ENCODE measurements around the gene ITIH4. TPM values are rescaled to one million over a fixed set of nuclear protein-coding genes. Genes with fewer than 3 reads are reported as not detected.
A peak's percentile ranks its signal among the peaks of the same experiment; 100 is the strongest.

Gene ITIH4
- total RNA-seq, 1 experiment from 2014 or later: 0.02 TPM

DNA sequence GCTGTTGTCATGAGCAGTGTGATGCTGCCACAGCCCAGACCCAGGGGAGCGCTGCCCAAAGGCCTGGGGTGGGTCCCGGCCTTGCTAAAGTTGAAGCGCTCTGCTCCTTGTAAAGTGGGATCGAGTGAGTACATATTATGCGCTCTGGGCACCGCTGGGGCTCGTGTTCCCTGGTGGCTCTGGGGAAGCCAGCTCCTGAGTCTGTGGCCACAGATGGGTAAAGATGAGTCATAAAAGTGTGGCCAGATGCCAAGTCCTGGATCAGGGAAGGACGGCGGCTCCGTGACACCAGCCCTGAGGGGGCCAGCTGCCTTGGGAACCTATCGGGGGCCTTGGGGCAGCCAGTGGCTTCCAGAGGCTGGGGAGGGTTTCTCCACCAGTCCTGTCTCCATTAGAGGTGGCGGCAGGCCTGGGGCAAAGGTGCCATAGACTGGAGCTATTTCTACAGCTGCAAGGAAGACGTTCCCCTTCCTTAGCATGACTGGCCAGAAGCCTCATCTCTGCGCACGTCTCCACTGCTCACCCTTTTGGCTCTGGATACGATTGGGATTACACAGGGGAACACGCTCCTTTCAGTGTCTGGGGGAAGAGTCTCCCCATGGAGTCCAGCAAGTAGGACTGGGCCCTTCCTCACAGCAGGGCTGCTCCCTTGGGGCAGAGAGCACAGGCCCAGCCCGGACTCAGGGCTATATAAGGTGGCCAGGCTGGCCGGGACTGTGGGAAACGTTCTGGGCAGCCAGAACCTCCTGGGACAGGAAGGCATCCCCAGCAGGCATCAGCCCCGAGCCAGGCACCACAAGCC is 1.2 kb upstream of the ITIH4 start:
- DNase-seq (ENCODE audit: low read depth): peak; percentile 89

DNA sequence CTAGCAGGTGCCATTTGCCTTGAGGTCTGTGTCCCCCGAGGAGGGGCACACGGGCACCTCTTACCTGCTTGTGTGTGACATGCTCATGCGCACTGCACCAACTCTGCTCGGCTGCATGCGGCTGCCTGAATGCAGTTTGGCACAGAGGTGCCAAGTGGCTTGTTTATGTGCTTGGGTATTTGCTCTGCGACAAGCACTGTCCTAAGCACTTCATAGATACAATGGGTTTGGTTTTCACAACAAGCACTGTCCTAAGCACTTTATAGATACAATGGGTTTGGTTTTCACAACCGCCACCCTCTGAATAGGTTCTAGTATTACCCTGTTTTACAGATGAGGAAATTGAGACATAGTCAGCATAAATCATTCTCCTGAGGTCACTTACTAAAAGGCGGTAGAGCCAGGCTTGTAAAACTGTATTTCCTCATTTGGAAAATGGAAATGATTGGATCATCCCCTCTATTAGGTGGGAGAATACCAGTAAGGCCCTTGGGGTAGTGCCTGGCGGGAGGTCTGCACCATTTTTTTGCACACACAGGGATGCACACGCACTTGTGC is 487 bp downstream of the ITIH4 start:
- no peak for DNase-seq (ENCODE audit: low read depth)

DNA sequence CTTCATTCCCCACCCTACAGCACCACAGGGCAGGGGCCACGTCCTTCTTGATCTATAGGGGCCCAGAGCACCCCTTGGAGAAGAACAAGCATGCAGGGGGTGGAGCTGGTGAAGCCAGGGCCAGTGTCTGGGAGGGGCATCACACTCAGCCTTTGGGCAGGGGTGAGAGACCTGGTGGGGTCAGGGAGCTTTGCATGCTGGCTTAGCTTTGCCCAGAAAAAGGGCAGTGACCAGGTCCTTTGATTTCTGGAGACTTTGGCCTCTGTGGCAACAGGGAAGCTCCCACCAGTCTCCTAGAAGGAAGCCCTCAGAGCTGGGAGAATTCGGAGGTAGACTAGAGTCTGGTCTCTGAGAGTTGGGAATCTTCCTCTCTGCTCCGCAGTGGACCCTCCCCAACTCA is 990 bp downstream of the ITIH4 start:
- no peak for DNase-seq (ENCODE audit: low read depth)

DNA sequence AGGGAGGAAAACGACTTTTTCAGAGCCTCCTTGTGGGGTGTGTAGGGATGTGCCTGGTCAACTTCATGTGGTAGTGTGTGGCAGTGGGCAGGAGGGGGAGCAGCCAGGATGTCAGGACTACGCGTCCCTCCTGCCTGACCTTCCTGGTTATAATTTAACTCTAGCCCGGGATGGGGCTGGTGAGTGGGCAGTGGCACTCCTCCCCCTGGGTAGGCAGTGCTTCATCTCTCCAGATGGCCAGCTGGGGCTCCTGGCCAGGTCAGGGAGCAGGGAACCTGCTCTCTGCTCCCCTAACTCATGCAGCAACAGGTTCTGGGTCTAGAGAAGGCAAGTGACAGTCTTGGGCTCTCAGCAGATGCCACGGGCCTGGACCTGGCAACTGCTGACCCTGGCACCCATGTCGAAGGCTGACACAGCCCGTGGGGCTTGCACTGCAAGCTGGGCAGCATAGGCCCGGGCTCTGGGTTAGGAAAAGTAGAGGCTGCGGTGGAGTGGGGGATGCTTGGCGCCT is 2.6 kb downstream of the ITIH4 start:
- no peak for DNase-seq (ENCODE audit: low read depth)

DNA sequence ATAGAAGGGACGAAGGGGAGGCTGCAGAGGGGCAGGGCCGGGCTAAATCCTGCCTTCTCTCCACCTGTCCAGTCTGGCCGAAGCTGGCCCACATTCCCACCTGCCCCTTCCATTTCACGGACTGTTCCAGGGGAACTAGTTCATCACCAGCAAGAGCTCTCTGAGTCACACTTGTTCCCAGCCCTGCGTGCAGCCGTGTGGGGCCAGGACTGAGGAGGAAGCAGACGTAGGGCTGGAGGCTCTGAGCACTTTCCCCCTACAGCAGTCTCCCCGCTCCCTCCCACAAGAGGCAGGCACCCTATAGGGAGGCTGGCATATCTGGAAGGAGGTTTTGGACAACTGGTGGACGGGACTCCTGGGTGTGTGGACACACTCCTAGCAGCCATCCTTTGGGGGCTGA is 3.0 kb downstream of the ITIH4 start:
- peak; percentile 34 for DNase-seq (ENCODE audit: low read depth)

DNA sequence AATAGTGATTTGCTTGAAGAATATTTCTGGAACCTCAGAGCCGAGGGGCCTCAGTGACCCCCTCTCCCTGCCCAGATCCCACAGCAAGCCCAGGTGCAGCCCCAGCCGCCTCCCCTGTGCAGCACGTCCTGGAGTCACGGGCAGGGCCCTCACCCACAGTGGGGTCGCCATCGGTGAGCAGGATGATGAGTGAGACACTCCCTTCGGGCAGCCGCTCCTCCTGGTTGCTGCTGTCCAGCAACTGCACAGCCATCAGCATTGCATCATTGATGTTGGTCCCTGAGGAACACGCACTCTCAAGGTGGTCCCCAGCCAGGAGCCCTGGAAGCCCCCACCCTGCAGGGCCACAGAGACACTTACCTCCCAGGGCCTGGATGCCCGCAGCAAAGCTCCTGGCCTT is 6.4 kb downstream of the ITIH4 start:
- no peak for DNase-seq (ENCODE audit: low read depth)

DNA sequence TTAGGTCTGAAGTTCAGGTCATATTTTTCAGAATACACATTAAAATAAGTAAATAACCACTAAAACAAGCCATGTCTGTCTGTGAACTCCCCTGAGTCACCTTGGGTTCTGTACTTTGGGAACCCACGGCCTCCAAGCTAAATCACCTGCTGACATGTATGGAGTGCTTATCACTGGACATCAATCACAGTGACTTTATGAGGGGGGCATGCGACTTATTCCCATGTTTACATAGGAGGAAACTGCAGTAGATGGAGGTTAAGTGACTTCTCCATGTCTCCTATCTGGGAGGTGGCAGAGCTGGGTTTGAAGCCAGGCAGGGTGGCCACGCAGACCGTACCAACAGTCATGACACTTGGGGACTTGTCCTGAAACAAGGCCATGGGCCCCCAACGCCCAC is 8.1 kb downstream of the ITIH4 start:
- no peak for DNase-seq (ENCODE audit: low read depth)

DNA sequence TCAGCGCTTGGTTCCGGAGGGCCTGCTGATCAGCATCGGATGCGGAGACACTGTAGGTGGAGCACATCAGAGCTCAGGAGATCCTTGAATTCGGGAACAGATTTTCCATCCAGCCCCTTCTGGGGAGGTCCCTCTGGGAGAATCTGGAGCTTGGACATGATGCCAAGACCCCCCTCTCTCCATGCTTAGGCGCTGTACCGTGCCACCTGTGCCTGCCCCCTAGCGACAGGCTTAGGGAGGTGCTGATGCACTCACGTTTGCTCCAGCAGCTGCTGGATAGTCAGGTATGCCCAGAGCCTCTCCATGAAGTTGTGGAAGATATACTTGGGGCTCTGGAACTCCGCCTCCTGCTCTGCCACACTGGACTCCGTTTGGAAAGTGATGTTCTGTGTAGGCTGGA is 9.7 kb downstream of the ITIH4 start:
- DNase-seq (ENCODE audit: low read depth): no peak

DNA sequence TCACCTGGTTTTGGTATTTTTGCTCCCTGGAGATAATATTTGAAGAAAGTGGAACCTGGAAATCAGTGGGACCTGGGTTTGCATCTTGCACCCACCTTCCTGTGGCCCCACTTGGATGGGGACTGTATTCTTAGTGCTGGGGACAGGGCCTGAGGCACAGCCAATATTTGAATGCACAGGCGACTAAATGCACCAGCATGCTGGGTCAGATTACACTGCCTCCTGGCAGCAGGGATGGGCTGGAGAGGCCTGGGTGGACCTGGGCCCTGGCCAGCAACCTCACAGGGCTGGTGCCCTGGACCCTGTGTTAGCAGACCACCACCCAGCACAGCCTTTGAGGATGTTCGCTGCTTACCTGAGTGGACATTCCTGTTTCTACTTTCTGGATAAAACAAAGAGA is 10.5 kb downstream of the ITIH4 start:
- no peak for DNase-seq (ENCODE audit: low read depth)

DNA sequence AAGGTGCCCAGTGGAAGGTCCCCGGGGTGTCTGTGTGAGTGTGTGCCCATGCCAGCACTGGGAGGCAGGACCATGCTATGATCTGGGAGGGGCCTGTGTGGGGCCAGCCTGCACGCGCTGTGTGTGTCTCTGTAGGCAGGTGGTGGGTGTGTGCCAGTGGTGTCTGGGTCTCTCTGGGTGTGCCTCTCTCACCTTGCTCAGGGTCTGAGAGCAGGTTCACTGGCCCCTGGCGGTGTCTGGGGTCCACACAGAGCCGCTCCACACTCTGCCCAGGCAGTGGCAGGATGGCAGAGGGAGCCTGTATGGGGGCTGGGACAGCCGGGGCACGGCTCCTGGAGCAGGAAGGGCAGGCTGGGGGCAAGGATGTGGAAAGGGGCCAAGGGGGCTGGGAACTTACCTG is 12.6 kb downstream of the ITIH4 start:
- no peak for DNase-seq (ENCODE audit: low read depth)

DNA sequence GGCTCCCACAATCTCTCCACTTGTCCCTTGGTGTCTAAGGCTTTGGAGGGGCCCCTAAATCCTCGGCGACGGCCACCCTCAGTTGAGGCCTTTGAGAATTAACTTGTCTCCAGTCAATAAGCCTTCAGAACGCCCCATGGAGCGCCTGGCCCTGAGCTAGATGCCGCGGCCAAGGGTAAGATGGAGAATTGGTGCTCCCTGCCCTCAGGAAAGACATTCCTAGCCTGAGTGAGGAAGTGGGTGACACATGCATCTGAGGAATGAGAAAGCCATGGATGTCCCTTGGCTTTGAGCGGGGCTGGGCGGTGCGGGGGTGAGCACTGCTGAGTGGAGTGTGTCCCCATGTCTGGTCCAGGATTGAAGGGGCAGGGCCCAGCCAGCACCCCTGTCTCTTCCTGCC is 13.3 kb downstream of the ITIH4 start:
- no peak for DNase-seq (ENCODE audit: low read depth)

DNA sequence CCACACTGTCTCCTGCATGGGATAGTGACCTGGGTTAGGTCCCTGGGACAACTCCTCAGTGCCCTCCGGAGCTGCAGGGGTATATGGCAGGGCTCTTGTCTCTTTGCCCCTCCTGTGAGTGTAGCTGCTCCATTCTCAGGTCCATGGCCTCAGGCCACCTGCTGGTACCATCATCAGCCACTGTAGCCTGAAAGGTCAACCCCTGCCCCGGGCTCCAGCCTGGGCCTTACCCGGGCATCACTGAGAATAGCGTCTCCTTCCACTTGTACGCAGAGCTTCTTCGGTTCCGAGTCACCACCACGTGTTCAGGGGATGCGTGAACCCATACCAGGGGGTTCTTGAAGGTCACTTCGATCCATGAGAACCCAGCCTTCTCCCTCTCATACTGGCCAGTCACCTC is 13.8 kb downstream of the ITIH4 start:
- DNase-seq (ENCODE audit: low read depth): no peak

DNA sequence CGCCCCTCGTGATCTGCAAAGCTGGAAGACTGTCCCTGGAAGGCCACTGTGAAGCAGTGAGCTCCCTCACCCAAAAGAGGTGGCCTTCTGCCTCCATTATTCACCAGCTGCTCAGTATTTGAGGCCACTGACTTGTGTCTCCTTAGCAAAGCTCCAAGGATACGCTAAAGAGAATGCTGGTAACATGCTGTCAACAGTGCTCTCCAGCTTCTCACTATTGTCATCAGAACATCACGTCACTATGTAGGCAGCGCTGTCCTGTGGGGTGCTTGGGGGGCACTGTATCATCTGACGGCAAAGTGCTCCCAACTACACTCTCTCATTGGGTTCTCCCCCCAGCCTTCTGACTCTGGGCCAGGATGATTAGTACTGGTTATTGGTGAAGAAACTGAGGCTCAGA is 14.3 kb downstream of the ITIH4 start:
- DNase-seq (ENCODE audit: low read depth): no peak

DNA sequence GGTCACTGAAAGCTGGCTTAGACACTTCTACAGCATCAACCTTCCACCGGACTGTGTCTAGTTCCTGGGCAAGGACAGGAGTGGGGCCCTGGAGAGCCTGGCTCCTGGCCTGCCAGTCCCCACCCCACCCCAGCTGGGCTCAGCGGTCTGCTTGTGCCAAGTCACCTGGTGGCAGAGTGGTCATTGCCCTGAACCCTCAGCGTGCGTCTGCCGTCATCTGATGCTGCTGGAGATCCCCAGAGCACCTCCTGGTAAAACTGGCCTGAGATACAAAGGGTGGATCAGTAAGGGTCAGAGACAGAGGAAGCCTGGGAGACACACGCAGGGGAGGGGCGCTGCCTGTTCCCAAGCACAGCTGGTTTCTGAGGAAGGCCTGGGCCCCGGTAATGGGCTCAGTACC is 16.7 kb downstream of the ITIH4 start:
- no peak for DNase-seq (ENCODE audit: low read depth)

DNA sequence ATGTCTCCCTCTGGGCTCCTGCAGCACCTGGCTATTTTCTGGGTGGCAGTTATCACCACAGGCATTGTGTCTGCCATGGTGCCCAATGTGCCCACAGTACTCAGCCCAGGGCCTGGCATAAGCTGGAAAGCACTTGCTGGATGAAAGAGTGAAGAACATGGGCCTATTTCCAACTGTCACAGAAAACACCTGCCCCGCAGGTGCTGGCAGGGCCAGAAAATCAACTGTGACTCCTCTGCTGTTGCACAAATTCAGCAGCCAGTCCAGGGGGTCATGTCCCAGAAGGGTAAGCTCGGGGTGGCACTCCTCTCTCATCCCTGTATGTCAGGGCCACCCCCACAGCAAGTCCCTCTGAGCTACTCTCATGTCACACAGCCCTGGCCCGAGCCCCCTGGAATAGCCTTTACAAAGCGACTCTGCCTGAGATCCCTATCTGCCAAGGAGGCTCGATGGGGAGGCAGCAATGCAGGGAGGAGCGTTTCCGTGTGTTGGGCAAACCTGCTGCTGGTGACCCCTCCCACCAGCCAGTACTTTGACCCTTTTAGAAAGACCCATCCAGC is 18.9 kb downstream of the ITIH4 start:
- DNase-seq (ENCODE audit: low read depth): no peak

DNA sequence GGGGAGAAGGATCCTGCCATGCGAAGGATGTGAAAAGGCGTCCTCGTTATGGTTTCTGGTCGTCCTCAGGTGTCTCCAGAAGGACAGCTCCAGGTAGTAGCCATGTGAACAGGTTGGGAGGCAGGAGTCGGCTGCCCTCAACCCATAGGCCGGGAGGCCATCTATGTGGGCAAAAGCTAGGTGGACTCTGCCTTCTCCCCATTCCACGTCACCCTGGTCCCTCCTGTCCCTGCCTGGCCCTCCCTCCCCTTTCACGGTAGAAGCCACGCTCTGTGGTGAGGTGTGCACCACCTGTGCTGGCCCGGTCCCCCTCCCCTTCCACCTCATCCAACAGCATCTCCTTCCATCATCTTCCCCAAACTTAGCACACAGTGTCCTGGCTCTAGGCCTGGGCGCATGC is 19.5 kb downstream of the ITIH4 start:
- DNase-seq (ENCODE audit: low read depth): no peak

DNA sequence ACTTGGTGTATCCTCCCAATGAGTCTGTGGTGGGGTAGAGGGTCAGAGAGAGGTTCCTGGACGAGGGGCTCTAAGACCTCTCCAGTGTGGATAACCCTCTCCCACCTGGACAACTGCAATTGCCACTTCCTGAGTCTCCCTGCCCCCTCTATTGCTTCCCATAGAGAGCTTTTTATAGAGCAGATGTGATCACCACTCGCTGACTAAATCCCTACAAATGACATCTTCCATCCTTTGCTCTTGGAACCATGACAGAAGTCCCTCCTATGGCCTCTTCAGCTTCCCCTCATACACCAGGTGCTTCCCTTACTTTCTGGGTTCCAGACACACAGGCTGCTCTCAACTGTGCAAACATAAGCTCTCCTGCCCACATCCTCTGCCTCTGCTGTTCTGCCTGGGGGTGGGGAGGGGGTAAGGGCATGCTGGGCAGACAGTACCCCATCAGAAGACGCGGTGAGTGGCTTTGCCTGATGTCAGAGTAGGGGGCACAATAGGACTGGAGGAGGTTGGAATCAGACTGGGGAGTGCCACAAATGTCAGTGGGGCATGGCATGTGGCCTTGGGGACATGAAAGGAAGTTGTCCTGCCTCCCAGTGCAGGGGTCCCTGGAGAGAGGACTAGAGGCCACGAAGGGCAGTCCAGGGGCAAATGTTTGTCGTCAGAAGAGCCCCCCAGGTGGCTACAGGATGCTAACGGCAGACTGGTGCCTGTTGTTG is 20.7 kb downstream of the ITIH4 start:
- no peak for DNase-seq (ENCODE audit: low read depth)

DNA sequence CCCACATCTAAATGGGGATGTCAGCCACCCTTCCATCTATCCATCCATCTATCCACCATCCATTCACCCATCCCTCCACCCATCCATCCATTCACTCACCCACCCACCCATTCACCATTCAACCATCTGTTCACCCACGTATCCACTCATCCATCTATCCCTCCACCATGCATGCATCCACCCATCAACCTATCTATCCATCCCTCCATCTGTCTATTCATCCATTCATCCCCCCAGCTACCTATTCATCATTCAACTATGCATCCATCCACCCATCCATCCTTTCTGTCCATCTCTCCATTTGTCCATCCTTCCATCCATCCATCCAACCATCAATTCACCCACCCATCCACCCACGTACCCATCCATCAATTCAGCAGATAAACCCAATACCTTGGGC is 21.3 kb downstream of the ITIH4 start:
- DNase-seq (ENCODE audit: low read depth): no peak

DNA sequence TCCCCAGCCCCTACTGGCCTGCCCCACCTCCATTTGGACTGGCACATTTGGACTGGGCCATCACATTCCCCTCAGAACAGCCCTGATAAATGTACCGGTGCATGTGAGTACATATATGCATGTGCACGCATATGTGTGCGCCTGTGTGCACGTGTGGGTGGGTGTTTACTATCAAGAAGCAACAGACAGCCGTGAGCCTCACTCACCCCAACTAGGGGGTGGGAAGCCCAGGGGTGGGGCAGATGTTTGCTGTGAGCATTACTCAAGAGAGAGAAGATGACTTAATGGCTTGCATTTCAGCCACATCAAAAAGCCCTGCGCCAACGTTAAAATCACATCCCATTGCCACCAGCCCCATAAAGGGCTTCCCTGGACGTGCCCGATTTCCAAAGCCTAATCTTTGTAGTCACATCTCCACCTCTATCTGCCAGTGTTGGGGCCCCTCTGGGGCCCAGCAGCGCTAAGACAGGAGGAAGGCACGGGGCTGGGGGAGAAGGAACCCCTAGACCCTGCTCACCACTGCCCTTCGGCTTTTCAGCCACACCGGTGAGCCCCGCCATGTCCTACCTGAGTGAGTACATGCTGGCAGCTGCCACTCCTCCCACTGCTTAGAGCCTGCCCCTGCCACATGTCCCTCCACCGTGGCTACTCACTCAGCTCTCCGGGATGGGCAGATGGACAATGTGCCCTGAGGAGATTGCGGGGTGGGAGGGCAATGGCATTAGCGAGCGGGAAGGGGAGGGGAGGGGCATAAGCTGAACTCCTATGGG is 25.0 kb downstream of the ITIH4 start:
- no peak for DNase-seq (ENCODE audit: low read depth)

DNA sequence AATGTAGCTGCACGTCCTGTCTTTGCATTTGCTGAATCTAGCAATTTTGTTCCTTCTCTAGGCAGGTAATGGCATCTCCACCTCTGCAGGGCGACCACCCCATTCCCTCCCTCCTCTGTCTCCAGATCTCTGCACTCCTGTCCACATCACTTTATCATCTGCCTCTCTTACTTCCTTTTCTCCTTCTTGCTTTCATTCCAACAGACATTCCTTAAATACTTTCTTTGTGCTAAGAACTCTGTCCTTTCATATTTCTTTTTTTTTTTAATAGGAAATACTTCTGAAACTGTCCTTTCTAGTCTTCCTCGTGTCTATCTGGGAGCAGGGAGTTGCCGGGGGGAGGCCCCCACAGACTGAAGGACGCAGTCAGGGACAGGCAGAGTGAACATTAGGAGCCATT is 28.6 kb downstream of the ITIH4 start:
- no peak for DNase-seq (ENCODE audit: low read depth)

DNA sequence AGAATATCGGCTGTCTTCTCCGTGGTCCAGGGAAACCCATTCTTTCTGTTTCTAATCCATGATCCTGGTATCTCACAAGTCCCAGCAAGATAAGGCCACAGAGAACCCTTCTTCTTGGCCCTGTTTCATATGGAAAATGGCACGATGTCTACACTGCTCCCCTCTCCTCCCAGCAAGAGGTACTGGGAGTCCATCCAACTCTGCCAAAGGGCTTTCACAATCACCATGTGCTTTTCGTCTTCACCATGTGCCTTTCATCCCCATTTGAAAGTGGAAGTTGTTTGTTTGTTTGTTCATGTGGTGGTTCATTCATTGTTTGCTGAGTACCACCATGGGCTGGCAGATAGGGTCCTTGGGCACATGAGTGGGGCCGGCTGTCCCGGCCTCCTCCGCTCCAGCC is 30.4 kb downstream of the ITIH4 start:
- no peak for DNase-seq (ENCODE audit: low read depth)

DNA sequence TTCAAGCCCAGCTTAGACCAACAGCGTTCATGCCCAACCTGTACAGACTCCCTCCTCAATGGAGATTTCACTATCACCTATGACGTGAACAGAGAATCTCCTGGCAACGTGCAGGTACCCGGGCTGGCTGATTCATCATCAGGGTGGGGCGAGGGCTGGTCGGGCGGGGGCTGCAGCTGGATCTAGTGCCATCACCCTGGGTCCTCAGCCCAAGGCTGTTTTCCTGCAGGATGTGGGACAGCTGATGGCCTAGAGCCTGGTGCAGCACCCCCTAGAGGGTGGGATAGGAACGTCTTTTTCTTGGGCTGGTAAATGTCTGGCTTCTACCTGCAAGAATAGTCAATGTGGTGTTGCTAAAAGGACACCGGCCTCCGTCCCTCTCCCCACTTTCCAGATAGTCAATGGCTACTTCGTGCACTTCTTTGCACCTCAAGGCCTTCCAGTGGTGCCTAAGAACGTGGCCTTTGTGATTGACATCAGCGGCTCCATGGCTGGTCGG is 31.4 kb downstream of the ITIH4 start:
- no peak for DNase-seq (ENCODE audit: low read depth)
